22Rv1 (cell line): ENCODE results near the gene CAMTA2.

Experiments
- CTCF ChIP-seq: fragments of 450-650 bp; IDR thresholded peaks from 2 replicates; pipeline ENCODE4 v1.5.1; 2017; ENCODE audit warnings: mild to moderate bottlenecking
- ZFX ChIP-seq: fragments of 450-650 bp; IDR thresholded peaks from 2 replicates; pipeline ENCODE4 v1.6.1; 2017; ENCODE audit warnings: antibody characterized with exemption, borderline replicate concordance

- TF ChIP-seq CTCF, result no peak
- TF ChIP-seq ZFX, result no peak
Measured at GRCh38 chr17:4942760-4943508, 44.5 kb downstream of the CAMTA2 start.
